H9 (cell line): ENCODE results near the gene CREBRF. TPM values are rescaled to one million over a fixed set of nuclear protein-coding genes. Genes with fewer than 3 reads are reported as not detected.

Experiments used
- DNase-seq: peaks from one replicate; pipeline ENCODE4 v3.0.0-alpha.2; 2017
- H2AFZ ChIP-seq: one replicate; pipeline ENCODE4 v1.6.1; 2013; ENCODE audit warnings: mild to moderate bottlenecking, low read length, control low read depth, moderate library complexity
- H2AK5ac ChIP-seq: 2 replicates; pipeline ENCODE4 v1.6.1; 2013; ENCODE audit warnings: low read length, control low read depth, mixed read lengths; ENCODE audit not compliant: insufficient read length
- H2BK120ac ChIP-seq: one replicate; pipeline ENCODE4 v1.6.1; 2013; ENCODE audit warnings: low read depth, mild to moderate bottlenecking, low read length, control low read depth, inconsistent platforms; ENCODE audit not compliant: poor library complexity, severe bottlenecking
- H2BK12ac ChIP-seq: 2 replicates; pipeline ENCODE4 v1.6.1; 2013; ENCODE audit warnings: low read length, control low read depth, mixed read lengths, low read depth; ENCODE audit not compliant: insufficient read length
- H2BK15ac ChIP-seq: 2 replicates; pipeline ENCODE4 v1.6.1; 2013; ENCODE audit warnings: low read depth, low read length, control low read depth
- H2BK20ac ChIP-seq: one replicate; pipeline ENCODE4 v1.6.1; 2013; ENCODE audit warnings: low read depth, mild to moderate bottlenecking, low read length, control low read depth, inconsistent platforms; ENCODE audit not compliant: poor library complexity, severe bottlenecking
- H2BK5ac ChIP-seq: 2 replicates; pipeline ENCODE4 v1.6.1; 2013; ENCODE audit warnings: low read length, control low read depth, mixed read lengths; ENCODE audit not compliant: insufficient read length
- H3K14ac ChIP-seq: 2 replicates; pipeline ENCODE4 v1.6.1; 2013; ENCODE audit warnings: low read length, control low read depth; ENCODE audit not compliant: insufficient read depth
- H3K18ac ChIP-seq: 2 replicates; pipeline ENCODE4 v1.6.1; 2013; ENCODE audit warnings: low read depth, mild to moderate bottlenecking, mixed read lengths, low read length, control low read depth; ENCODE audit not compliant: insufficient read length
- H3K23ac ChIP-seq: 2 replicates; pipeline ENCODE4 v1.6.1; 2013; ENCODE audit warnings: low read length, control low read depth, mixed read lengths, low read depth; ENCODE audit not compliant: insufficient read length
- H3K23me2 ChIP-seq: 2 replicates; pipeline ENCODE4 v1.6.1; 2013; ENCODE audit warnings: low read depth, mild to moderate bottlenecking, mixed read lengths, low read length, control low read depth; ENCODE audit not compliant: insufficient read length, poor library complexity, severe bottlenecking
- H3K27ac ChIP-seq: 2 replicates; pipeline ENCODE4 v1.5.1; 2013; ENCODE audit warnings: low read length, control low read depth, mixed read lengths, low read depth; ENCODE audit not compliant: insufficient read length
- H3K27me3 ChIP-seq: 2 replicates; pipeline ENCODE4 v1.6.1; 2013; ENCODE audit warnings: low read length, control low read depth, inconsistent platforms; ENCODE audit not compliant: insufficient read depth
- H3K4ac ChIP-seq: 2 replicates; pipeline ENCODE4 v1.6.1; 2013; ENCODE audit warnings: low read depth, mild to moderate bottlenecking, control low read depth, inconsistent platforms, low read length, moderate library complexity
- H3K4me1 ChIP-seq: 2 replicates; pipeline ENCODE4 v1.6.1; 2013; ENCODE audit warnings: low read length, control low read depth, inconsistent platforms; ENCODE audit not compliant: insufficient read depth
- H3K4me2 ChIP-seq: 2 replicates; pipeline ENCODE4 v1.6.1; 2013; ENCODE audit warnings: low read length, control low read depth, mixed read lengths; ENCODE audit not compliant: insufficient read length, insufficient read depth
- H3K56ac ChIP-seq: 2 replicates; pipeline ENCODE4 v1.6.1; 2013; ENCODE audit warnings: low read depth, mild to moderate bottlenecking, mixed read lengths, low read length, control low read depth; ENCODE audit not compliant: insufficient read length
- H3K79me1 ChIP-seq: 2 replicates; pipeline ENCODE4 v1.6.1; 2013; ENCODE audit warnings: low read depth, mild to moderate bottlenecking, moderate library complexity, low read length, control low read depth, inconsistent platforms; ENCODE audit not compliant: insufficient read depth, poor library complexity, severe bottlenecking
- H3K79me2 ChIP-seq: 2 replicates; pipeline ENCODE4 v1.6.1; 2013; ENCODE audit warnings: low read length, control low read depth, inconsistent platforms; ENCODE audit not compliant: insufficient read depth
- H3K9ac ChIP-seq: 2 replicates; pipeline ENCODE4 v1.6.1; 2013; ENCODE audit warnings: low read length, control low read depth, mixed read lengths; ENCODE audit not compliant: insufficient read length; ENCODE audit errors: extremely low read depth
- H3K9me3 ChIP-seq: one replicate; pipeline ENCODE4 v1.6.1; 2013; ENCODE audit warnings: low read depth, low read length, inconsistent platforms; ENCODE audit not compliant: control insufficient read depth
- H3T11ph ChIP-seq: one replicate; pipeline ENCODE4 v1.6.1; 2013; ENCODE audit warnings: mild to moderate bottlenecking, low read length, control low read depth, inconsistent platforms
- H4K20me1 ChIP-seq: one replicate; pipeline ENCODE4 v1.6.1; 2013; ENCODE audit not compliant: control insufficient read depth, insufficient read length, insufficient read depth
- H4K5ac ChIP-seq: 2 replicates; pipeline ENCODE4 v1.6.1; 2013; ENCODE audit warnings: low read depth, mild to moderate bottlenecking, mixed read lengths, low read length, control low read depth; ENCODE audit not compliant: insufficient read length
- H4K8ac ChIP-seq: replicated peaks from 2 replicates; pipeline ENCODE4 v1.6.1; 2013; ENCODE audit warnings: low read length, control low read depth, mixed read lengths, low read depth; ENCODE audit not compliant: insufficient read length
- H4K91ac ChIP-seq: 2 replicates; pipeline ENCODE4 v1.6.1; 2013; ENCODE audit warnings: low read depth, mild to moderate bottlenecking, moderate library complexity, mixed read lengths, low read length, control low read depth; ENCODE audit not compliant: insufficient read length
- H3K27ac Mint-ChIP-seq, 3 experiments: 2 replicates in 2 of 3; 3 replicates in 1 of 3; pipeline ENCODE4 v1.8.0; 2020 to 2021; ENCODE audit warnings: mixed read lengths in 3 of 3, mild to moderate bottlenecking in 1 of 3, moderate library complexity in 1 of 3
- H3K27me3 Mint-ChIP-seq: 2 replicates; pipeline ENCODE4 v1.8.0; 2021; ENCODE audit warnings: low read depth, mild to moderate bottlenecking, moderate library complexity, mixed read lengths
- H3K36me3 Mint-ChIP-seq, 3 experiments: 2 replicates in 2 of 3; 3 replicates in 1 of 3; pipeline ENCODE4 v1.8.0; 2020 to 2021; ENCODE audit warnings: low read depth in 3 of 3, mixed read lengths in 3 of 3; ENCODE audit not compliant: insufficient read depth in 1 of 3
- H3K4me1 Mint-ChIP-seq, 2 experiments: 2 replicates each; pipeline ENCODE4 v1.8.0; 2020; ENCODE audit warnings: mixed read lengths in 2 of 2
- H3K4me3 Mint-ChIP-seq, 2 experiments: 2 replicates in 1 of 2; 3 replicates in 1 of 2; pipeline ENCODE4 v1.8.0; 2020 to 2021; ENCODE audit warnings: mild to moderate bottlenecking in 2 of 2, mixed read lengths in 2 of 2, moderate library complexity in 1 of 2
- H3K9me3 Mint-ChIP-seq, 2 experiments: 2 replicates in 1 of 2; 3 replicates in 1 of 2; pipeline ENCODE4 v1.8.0; 2020; ENCODE audit warnings: mild to moderate bottlenecking in 2 of 2, mixed read lengths in 2 of 2, moderate library complexity in 1 of 2
- CTCF ChIP-seq: fragments of 200-600 bp; sonication (generic); conservative IDR thresholded peaks from 3 replicates; pipeline ENCODE4 v1.8.0; 2021; ENCODE audit warnings: antibody characterized with exemption, mild to moderate bottlenecking
- WGBS: extraction: QIAGEN DNeasy Blood & Tissue Kit; methylation state at CpG from one replicate; pipeline ENCODE4 v1.1.7; 2013; ENCODE audit warnings: missing lambda C conversion rate, low lambda C conversion rate, mixed read lengths; ENCODE audit not compliant: insufficient read length; ENCODE audit errors: extremely low coverage; 5-methylcytosine and 5-hydroxymethylcytosine counted together
- total RNA-seq: library from RNA; stranded (reverse); gene quantifications from 2 replicates; pipeline ENCODE4 v1.2.1, GENCODE V29; 2021

CREBRF gene
- total RNA-seq, 1 experiment from 2014 or later = 2.7 TPM

GRCh38 chr5:173178369-173178910 lies 122.3 kb downstream of the CREBRF start:
- Histone ChIP-seq H3K14ac (no peak overlapping the region), H3K79me2 (no peaks in the 10 kb centered on the region), H3K9ac (no peak overlapping the region), H3K4me1 (no peaks in the 10 kb centered on the region), H3K23me2 (no peaks in the 10 kb centered on the region), H3K56ac (no peak overlapping the region), H3K23ac (no peak overlapping the region), H4K91ac (no peak overlapping the region), H2BK20ac (no peak overlapping the region), H2BK120ac (no peak overlapping the region), H3K9me3 (no peaks in the 10 kb centered on the region), H3K18ac (no peak overlapping the region), H3T11ph (no peak overlapping the region), H2BK15ac (no peak overlapping the region), H3K79me1 (no peaks in the 10 kb centered on the region), H3K4me2 (no peak overlapping the region), H3K27ac (no peak overlapping the region), H4K20me1 (no peaks in the 10 kb centered on the region), H4K8ac (no peak overlapping the region), H3K27me3 (peaks cover 3% of the 10 kb centered on the region; the same call in 1 of the 2 replicates), H4K5ac (no peak overlapping the region), H3K4ac (no peak overlapping the region), H2BK5ac (no peak overlapping the region), H2AFZ (no peak overlapping the region), H2BK12ac (no peak overlapping the region), H2AK5ac (no peak overlapping the region)
- no peak for TF ChIP-seq CTCF
- DNase-seq = no peak
- H3K4me1 Mint-ChIP-seq = peaks cover 8 to 11% of the 10 kb centered on the region in 2 experiments
- WGBS = no CpG with 5 or more reads among the region's 12 CpGs
- H3K27me3 Mint-ChIP-seq = peaks cover 20% of the 10 kb centered on the region
- H3K4me3 Mint-ChIP-seq = no peak overlapping the region
- peaks cover 0 to 2% of the 10 kb centered on the region in 2 experiments; a peak in 2 of 5 replicates for H3K9me3 Mint-ChIP-seq
- no peaks in the 10 kb centered on the region for H3K36me3 Mint-ChIP-seq
- no peak overlapping the region for H3K27ac Mint-ChIP-seq
